NK-92 (cell line): ENCODE data around the gene ZNF322.

ENCODE experiments used
- DNase-seq: peaks from one replicate; lab custom pipeline; 2025; ENCODE audit not compliant: unreplicated experiment; lab: John Stamatoyannopoulos, UW

The ZNF322 gene

DNA sequence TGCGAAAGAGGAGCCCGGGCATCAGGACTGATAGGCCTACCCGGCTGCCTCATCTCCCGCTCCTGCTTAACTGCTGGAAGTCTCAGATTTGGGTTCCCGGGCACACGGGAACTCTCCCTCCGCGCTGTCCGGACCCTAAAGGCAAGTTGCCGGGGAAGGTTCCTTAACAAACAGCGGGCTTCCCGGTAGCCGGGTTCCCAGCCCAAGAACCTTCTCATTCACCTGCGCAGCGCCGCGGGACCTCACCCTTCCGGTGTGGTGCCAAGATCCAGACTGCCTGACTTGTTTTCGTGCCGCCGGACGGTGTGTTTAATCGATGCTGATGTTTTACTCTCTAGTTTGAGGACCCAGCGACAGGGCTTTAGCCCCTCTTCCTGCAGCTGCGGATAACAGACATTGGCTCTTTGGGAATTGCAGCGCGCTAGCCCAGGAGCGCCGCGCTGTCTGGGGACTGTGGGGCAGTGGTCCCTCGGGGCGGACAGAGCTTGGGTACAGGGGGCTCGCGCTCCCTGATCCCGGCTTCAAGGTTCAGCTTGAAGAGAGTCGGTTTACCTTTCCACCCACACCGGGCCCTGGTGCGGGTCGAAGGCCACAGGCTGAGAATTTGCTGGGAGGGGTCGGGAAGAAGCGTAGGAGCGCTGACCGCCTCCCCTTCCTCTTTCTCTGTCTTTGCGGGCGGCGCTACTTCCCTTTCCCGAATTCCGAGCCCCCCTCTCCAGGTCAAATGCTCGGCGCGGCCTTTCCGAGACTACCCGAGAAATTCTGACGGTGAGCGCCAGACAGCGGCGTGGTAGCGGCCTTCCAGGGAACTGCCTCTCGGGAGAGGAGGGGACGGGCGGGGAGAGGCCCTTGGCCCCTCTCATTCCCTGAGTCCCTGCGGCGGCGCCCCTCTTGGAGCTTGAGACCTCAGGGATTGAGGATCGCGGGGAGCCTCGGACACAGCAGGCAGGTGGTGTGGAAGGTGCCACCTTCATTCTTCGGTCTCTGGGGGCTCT is 45.6 kb downstream of the ZNF322 start:
- DNase-seq, result no peak

DNA sequence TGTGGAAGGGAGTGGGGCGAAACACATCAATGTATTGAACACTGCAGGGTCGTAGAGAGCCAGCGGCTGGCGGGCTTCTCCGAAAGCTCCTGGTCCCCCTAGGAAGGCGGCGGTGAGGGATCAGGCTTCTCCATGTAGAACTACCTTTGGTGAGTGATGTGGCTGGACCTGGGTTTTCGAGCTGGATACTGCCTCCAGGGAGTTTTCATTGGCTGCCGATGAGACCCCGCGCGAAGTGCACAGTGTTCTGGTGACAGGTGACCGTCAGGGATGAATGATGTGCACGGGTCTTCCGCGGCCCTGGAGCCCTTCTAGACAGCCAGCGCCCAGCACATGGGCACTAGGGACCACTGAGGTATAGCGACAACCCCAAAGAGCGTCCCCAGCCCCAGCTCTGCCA is 46.3 kb downstream of the ZNF322 start:
- no peak for DNase-seq

GRCh38 chr6:26611599-26611998 is 47.9 kb downstream of the ZNF322 start:
- no peak for DNase-seq

- DNase-seq, result no peak
Measured at GRCh38 chr6:26609463-26609862, 50.1 kb downstream of the ZNF322 start.

DNA sequence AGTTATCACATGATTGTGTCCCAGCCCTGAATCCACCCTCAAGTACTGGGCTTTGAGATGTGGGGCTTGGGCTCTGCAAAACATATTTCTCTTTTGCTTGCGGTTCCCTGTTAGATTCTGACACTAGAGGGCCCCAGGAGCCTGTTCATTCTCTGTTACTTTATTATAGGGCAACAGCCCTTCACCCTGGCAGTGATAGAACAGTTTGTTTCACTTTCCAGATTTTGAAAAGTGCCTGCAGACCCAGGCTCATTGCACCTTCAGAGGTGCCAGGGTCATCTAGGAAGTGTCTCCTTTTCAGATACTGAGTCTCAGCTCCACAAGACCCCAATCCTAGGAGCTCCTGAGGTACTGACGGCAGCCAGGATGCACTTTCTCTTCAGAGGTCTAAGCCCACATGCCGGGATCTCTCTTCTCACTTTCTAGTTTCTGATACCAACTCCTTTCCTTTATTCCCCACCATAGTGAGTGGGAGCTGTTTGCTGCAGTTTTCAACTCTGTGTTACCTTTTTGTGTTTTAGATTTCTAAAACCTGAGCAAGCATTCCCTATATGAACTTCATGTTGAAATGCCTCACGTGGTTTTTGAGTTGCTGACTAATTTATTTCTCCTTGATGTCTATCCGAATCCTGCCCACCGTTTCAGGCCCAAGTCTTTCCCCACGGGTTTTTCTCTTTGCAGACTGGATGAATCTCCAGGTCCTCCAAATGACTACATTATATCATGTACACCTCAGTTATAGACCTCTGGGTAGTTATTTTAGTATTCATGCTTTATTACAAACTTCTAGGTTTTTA is 51.9 kb downstream of the ZNF322 start:
- no peak for DNase-seq

- no peak for DNase-seq
Measured at GRCh38 chr6:26604797-26605196, 54.7 kb downstream of the ZNF322 start.

GRCh38 chr6:26604026-26604425 is 55.5 kb downstream of the ZNF322 start:
- no peak for DNase-seq

GRCh38 chr6:26602262-26602661 is 57.3 kb downstream of the ZNF322 start:
- DNase-seq, result no peak

DNA sequence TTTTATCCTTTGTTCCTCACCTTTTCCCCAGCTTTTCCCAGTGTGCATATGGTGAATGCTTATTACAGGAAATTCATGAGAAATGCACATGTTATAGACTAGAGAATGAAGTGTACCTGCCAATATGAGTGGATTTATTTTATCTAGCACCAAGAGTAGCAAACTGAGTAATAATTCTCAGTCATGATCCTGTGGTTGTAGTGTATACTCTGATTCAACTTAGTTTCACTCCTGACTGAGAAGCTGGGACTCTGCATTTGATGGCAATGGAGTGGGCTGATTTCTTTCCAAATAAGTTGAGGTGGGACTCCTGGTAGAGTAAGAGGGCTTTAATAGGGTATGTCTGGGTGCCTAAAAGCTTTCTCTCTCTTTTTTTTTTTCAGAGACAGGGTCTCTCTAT is 58.8 kb downstream of the ZNF322 start:
- no peak for DNase-seq

DNA sequence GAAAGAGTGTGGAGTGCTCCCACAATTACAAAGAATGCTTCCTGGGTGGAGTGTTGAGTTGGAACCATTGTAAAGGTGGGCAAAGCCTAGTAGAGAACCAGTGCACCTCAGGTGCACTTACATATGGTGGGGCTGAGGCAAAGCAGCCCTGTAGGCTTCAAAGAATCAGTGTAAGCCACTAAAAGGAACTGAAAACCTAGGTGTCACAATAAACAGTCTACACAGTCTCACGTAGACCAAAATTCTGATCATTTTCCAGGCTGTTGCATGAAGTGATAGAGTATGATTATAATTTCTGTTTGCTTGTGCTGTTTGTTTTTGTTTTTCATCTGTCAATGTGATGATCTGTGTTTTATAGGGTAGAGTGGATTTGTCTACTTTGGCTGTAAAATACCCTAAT is 60.0 kb downstream of the ZNF322 start:
- DNase-seq, result no peak

- DNase-seq, result no peak
Measured at GRCh38 chr6:26599134-26599533, 60.4 kb downstream of the ZNF322 start.

DNA sequence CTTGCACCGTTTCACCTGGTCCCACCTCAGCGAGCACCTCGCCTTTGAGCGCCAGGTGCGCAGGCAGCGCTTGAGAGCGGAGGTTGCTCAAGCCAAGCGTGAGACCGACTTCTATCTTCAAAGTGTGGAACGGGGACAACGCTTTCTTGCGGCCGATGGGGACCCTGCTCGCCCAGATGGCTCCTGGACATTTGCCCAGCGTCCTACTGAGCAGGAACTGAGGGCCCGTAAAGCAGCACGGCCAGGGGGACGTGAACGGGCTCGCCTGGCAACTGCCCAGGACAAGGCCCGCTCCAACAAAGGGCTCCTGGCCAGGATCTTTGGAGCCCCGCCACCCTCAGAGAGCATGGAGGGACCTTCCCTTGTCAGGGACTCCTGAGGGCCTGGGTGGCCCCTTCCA is 61.3 kb downstream of the ZNF322 start:
- no peak for DNase-seq

GRCh38 chr6:26597821-26598220 is 61.7 kb downstream of the ZNF322 start:
- DNase-seq, result no peak

- no peak for DNase-seq
Measured at GRCh38 chr6:26597389-26597766, 62.2 kb downstream of the ZNF322 start.

- DNase-seq, result peak; percentile 84
Measured at GRCh38 chr6:26596579-26597388, 62.8 kb downstream of the ZNF322 start, which contains the start of gene ABT1. Gene ABT1, plus strand, starts transcription at chr6:26596953. Its CDS starts 30 bp downstream, at chr6:26596983.

DNA sequence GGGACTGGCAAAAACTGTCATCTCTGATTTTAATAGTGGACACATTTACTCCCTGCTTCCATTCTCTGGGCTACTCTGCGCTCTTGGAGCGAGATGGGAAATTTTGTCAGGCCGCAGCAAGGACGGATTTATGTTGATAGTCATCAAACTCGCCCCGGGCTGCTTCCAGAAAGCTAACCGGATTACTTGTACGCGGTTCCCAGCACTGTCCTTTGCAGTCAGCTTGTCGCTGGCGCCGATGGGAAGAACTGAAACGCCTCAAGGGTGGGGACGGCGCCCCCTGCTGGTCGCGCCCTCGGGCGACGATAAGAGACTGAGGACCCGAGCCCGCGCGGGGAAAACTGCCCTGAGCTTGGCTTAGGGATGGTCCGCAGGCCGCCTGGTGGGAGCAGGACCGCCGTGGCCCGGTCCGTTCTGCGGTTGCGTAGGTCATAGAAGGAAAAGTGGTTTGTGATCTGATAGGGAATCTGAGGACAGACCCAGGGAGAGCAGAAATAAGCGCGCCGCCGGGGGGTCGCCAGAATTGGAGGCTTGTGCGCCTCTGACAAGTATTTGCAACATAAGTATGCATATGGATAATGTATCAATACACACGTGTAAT is 63.8 kb downstream of the ZNF322 start:
- no peak for DNase-seq

DNA sequence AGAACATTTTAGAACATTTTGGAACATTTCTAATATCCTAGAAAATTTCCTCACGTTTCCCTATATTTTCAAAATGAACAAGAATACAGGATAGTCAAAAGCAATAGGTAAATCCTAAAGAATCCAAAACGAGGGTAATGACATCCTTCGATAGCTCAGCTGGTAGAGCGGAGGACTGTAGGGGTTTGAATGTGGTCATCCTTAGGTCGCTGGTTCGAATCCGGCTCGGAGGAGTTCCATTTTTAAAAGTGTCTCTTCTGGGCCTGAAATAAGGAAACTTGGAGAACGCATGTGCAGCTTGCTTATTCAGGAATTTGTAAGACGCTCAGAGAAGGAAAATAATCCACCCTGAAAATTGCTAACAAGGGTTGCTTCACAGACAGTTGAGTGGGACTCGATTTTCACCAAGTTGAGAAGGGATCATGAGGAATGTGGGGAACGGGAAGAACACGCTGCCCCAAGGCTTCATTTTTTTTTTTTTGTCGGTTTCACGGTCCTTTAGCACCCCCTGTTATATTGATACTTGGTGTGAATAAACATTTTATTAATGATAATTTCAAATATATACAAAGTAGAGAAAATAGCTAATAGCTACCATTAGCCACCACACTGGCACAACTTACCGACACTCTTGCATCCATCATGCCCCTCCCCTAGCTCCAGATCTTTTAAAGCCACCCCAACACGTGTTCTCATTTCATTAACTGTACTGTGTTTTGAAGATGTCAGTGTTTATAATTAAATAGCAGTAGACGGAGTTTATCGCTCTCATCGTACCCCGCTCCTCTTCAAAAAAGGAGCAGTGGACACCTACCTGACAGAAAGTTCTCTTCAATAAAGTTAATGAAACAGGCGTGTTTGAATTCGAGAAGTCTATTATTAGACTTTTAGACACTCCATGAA is 64.6 kb downstream of the ZNF322 start:
- DNase-seq, result no peak

DNA sequence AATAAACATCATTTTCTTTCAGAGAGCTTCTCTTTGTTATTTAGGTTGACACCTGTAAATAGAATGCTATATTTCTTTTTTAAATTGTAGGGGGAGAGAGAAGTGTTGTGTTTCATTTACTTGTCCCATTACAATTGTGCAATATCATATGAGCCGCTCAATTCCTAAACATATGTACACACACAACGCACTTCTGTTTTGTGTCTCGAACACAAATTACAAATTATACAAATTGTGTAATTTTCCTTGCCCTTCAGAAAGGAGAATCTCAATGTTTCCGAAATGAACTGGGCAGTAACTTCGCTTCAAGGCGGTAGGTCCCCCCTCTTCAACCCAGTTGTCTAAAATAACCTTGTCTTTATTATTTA is 65.4 kb downstream of the ZNF322 start:
- DNase-seq, result no peak

GRCh38 chr6:26593278-26594130 is 66.0 kb downstream of the ZNF322 start:
- no peak for DNase-seq
